NCI-H2081 (cell line): Measurements from ENCODE around the gene CH25H.
"Not testable (repeated sequence)": the region's sequence is repeated elsewhere in the genome, so short reads cannot be mapped to it uniquely, and the experiment has no call there.

Experiments used
- DNase-seq, 2 experiments: peaks; one replicate each; lab custom pipeline; 2025; lab: John Stamatoyannopoulos, UW

The CH25H gene, protein sequence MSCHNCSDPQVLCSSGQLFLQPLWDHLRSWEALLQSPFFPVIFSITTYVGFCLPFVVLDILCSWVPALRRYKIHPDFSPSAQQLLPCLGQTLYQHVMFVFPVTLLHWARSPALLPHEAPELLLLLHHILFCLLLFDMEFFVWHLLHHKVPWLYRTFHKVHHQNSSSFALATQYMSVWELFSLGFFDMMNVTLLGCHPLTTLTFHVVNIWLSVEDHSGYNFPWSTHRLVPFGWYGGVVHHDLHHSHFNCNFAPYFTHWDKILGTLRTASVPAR

DNA sequence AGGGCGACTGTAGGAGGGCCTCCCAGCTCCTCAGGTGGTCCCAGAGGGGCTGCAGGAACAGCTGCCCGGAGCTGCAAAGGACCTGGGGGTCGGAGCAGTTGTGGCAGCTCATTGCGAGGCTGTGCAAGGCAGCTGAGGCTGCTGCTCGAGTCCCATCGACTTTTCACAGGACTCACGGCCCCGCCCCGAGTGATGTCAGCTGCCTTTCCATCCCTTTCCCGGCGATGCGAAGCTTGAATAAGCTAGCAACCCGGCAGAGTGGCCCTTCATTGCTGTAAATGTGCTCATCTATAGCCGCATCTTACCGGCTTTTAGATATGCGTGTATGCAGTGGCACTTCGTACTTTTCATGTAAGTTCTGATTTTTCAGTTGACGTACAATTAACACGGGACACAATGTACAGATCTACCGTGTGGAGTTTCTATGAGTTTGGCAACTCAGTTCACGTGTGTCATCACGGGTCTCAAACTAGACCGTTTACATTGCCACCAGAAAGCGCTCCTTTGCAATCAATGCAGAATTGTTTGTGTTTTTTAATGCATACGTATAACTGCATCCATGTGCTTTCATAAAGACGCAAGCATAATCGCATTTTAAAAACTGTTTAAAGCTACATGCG is at the start of gene CH25H:
Gene CH25H (minus strand): TSS at position 137 of the 620 bp plus-strand sequence. CDS start 25 bp downstream, at position 112.
- DNase-seq = no peak

DNA sequence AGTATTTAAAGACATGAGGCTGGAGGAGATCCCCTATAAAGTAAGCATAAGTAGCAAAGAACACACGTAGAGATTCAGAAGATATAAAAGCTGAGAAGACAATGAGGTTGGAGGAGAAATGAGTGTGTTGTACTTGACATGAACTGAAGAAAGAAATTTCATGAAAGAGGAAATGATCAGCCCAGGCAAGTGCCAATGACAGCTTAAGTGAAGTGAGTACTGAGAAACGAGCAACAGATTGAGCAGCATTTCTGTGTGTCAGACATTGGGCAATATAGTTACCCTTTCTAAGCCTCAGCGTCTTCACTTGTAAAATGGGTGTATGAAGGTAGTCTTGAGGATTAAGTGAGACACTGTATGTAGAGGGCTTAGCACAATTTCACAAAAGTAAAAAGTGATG is 49.2 kb upstream of the CH25H start:
- no peak for DNase-seq

DNA sequence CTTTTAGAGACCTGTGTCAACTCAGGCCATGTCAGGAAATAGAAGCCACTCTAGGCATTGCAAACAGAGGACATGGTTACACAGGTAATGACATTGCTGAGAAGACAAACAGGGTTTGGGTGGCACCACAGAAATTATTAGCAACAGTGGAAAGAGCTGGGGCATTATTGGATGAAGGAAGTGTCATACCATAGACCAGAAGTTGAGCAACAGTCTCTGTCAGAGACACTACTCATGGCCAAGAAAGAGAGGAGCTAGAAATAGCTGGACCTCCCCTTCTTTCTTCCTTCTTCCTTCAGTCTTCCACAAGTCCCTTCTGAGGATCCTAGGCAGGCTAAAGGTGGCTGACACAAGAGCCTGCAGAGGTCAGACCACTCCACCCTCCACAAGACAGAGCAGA is 48.7 kb upstream of the CH25H start:
- DNase-seq = no peak

DNA sequence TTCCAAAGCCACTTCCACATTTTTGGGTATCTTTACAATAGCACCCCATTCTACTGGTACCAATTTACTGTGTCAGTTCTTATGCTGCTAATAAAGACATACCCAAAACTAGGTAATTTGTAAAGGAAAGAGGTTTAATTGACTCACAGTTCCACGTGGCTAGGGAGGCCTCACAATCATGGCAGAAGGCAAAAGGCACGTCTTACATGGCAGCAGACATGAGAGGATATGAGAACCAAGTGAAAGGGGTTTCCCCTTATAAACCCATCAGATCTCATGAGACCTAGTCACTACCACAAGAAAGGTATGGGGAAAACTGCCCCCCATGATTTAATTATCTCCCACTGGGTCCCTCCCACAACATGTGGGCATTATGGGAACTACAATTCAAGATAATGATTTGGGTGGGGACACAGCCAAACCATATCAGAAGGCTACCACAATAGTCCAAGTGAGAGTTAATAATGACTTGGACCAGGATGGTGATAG is 48.0 kb upstream of the CH25H start:
- DNase-seq = not testable (repeated sequence)

DNA sequence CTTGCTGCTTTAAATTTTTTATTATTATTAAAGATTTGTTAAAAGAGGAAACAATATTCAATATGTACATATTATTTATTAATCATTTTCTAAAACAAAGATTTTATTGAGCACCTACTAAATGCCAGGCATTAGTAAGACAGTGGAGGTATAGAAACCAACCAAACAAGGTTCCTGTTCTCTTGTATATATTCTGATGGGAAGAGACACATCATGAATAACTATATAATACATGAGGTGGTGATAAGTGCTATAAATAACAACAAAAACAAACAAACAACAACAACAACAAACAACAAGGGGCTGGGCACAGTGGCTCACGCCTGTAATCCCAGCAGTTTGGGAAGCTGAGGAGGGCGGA is 45.1 kb upstream of the CH25H start:
- DNase-seq = no peak

DNA sequence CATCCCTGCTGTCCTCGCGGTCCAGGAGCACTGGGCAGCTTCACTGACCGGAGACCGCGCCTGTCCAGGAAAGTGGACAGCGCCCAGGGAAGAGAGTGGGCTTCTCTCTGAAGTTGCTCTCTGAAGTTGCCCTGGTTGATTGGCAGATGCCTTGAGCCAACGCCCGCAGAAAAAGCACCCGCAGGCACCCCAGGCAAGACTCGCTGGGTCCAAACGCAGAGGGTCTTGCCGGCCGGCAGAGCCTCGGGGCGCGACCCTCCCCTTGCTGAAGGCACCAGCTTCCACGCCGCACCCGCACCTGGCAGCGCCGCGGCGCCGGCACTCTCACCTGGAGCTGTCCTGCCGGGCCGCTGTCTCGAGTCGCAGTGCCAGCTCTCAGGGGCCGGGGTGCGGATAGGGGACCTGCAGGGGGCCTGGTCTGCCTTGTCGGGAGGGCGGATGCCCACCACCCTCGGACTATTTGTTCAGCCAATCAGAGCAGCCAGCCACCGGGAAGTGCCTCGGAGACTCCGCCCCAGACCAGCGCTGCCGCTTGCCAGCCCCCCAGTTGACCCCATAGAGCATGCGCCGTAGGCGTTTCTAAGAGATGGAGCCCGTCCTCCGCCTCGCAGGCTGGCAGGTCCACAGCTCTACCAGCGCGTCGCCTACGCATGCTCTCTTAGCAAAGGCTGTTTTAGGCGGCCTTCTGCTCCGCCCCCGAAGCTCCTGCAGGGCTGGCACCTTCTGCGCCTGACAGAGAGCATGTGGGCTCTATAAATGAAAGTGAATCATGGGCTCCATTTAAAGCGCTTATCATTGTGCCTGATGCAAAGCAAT is 44.5 kb upstream of the CH25H start, which contains the start of gene LIPA:
Gene LIPA (minus strand): TSS at position 367 of the 816 bp plus-strand sequence. CDS start 4,127 bp downstream, outside the sequence.
- peak; percentile 94 to 96 for DNase-seq

DNA sequence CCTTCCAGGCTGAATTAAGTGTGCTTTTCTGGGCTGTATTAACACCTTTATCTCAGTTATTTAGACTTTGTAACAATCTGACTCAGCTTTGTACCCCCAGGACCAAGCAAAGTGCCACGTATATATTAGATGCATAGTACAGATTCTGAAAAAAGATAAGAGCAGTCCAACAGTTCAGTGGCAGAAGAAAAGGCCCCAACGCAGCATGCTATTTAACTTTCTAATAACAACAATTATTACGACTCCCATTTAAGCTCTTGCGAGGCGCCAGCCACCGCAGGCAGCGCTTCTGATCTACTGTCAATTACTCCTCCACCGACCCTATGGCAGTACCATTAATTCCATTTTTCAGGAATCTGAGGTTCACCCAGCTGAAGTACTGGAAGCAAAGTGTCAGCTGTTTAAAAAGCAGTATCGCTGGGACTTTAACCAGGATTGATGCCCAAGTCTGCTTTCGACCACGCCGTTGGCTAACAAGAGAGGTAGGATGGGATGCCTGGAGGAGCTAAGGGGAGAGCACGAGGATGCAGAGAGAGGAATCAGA is 43.8 kb upstream of the CH25H start:
- DNase-seq = peak in 1 of 2 experiments; percentile 13

DNA sequence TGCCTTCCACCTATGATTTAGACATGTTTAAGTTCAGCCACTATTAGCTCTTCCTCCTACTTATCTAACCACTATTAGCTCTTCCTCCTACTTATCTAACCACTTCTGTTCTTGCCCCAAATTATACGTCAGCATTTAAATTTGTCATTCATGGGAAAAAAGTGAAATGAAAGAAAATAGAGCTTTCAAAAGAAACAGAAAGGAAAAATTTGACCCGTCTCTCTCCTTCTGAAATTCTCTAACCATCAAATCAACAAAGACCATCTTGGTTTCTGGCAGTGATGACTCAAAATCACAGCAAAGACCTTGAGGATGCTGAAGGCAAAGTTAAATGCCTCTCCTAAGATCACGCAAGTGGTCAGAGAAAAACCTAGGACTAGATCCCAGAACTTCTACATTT is 41.9 kb upstream of the CH25H start:
- no peak for DNase-seq

DNA sequence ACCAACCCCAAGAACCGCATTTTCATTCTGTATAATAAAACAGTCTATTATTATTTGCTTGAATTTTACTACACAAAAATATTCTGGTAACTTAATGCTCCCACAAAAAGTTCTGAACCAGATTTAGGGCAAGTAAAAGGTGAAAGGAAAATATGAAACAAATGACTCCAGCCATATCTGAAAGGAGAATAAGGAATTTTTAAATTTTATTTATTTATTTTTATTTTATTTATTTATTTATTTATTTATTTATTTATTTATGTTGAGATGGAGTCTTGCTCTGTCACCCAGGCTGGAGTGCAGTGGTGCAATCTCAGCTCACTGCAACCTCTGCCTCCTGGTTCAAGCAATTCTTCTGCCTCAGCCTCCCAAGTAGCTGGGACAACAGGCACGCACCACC is 40.5 kb upstream of the CH25H start:
- not testable (repeated sequence) for DNase-seq

DNA sequence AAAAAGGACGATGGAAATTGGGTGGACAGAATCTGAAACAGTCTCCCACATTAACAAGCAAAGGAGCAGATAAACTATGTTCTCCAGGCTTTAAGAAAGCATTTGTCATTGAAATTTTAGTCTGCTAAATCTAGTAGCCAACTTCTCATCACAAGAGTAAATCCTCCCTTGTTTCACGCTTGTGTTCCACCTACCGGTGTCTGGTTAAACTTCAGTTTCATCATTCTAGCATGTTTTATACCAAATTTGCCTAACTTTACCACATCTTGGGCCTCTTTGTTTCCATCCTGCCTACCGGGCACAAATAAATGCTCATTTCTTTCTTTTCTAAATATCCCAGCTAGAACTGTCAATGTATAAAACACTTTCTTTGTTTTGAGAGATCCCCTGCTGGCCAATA is 38.7 kb upstream of the CH25H start:
- no peak for DNase-seq

DNA sequence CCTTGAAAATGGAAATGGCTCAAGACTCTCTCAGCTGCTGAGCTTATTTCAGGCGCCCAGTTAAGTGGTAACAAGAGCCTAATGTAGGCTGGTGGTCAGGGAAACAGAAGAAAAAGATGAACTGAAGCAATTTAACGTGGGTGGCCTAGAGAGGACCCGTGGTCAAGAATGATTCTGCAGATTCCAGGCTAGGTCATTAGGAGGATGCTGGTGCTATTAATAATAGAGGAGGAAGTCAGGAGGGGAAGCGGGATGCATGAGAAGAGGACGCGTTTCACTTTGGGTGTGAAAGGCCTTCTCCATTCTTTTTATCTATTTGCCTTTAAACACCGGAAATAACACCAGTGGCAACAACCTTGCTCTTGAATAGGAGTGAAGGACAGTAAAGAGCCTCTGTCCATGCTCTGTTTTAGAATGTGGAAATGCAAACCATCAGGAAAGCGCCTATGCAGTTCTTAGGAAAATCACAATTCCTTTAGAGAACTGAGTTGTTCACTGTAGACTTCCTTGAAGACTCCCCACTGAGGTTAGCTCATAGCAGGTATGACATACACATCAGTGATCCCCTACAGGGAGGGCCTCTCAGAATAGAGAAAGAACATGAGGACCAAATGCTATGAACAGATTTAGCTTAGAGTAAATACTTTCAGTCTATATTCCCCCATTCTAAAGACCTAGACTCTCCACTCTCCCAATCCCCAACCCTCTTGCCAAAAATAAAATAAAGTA is 35.9 kb upstream of the CH25H start:
- no peak for DNase-seq

DNA sequence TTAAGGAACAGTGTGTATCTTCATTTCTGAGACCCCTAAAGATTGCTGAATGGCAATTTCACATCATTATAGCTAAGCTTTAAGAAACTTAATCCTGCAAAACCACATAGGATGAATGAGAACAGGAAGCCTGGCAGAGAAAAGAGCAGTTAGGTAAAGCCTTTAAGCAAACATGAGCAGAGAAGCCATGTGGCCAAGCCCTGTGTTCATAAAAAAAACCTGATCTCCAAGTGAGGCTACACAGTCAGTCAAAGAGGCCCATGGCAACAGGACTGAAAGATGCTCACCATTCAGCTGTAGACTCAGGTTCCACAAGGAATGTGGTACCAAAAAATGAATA is 35.2 kb upstream of the CH25H start:
- DNase-seq = peak in 1 of 2 experiments; percentile 11

DNA sequence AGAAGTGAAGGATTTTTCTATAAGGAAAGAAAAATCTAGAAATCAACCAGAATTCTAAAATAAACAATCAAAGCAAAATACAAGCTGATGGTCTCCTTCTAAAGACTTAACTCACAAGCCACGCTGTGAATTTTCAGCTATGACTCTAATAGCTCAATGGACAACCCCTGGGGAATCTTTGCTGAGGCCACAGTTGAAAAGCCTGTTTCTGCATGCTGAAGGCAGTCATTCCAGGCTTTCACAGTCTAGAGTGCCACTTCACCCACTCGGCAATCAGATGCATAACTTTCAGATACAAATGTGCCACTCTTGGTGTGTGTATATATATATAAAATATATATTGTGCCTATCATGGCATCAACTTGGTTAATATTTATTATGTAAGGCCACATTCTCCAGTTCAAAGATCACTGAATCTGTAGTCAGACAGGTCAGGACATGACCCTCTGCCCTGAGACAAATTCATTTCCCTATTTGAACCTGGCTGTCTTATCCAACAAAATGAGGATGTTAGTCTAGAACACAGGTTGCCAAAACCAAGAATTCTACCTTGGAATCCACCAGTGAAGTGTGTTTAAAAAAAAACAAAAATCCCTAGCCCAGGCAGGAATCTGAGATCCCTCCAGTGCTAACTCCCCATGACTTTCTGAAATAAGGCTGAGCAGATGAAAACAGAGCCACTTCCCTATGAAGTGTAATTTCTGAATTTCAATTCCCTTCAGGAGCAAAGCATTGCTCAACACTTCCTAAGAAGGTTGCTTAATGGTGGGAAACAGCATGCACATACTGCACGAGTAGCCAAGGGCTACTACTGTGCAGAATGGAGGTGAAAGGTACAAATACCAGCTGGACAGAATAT is 34.6 kb upstream of the CH25H start:
- no peak for DNase-seq

DNA sequence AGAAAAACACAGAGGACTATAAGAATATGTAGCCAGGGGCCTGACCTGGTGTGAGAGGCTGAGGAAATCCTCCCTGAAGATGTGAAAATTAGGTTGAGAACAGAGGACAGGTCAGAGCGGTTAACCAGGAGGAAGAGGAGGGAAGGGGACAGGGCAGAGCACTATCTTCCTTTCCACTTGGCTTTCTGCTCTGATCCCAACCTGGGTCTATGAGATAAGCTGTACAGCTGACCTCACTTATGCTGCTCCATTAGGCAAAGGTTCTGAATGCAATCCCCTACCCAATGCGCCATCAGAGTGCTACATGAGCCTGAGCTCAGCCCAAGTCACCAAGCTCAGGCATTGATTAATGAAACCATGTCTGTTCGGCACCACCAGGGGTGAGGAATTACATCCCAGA is 33.9 kb upstream of the CH25H start:
- no peak for DNase-seq

DNA sequence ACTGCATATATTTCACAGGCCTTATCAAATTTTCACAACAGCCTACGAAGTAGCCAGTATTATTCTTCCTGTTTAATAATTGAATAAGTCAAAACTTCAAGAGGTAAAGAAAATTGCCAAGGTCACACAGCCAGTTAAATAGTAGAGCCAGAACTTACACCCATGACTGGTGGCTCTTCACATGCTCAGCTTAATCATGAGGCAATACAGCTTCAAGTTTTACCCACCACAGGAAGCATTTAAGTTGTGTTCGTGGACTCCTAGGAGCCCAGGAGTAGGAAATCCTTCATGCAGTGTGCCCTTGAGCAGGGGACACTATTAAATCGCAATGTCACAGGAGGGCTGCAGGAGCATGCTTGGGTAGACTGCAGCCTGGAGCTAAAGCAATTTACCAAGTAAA is 33.4 kb upstream of the CH25H start:
- no peak for DNase-seq

DNA sequence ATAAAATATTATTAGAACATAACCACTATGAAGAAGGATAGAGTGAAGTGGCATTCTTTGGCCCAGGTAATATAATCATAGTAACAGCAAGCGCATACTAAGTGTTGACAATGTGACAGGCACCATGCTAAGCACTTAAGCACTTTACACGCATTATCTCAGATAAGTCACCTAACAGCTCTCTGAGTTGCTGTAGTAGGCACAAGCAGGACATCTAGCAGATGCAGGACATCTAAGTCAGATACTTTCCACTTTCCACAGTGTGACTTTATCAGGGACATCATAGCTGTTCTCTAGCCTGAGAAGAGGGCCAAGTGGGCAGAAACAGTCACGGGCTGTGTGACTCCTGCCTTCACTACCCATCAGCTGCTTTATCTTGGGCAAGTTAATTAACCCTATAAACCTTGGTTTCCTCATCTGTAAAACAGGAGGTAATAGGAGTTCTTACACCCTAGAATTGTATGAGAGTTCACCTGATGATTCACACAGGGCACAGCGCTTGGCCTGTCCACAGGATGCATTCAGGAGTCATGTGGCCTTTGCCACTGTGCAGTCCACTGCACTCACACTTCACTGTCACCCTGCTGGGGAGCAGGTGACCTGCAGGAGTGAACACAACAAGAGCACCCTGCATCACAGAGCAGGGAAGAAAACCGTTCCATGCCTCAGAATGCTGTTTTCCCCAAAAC is 32.0 kb upstream of the CH25H start:
- DNase-seq = no peak

DNA sequence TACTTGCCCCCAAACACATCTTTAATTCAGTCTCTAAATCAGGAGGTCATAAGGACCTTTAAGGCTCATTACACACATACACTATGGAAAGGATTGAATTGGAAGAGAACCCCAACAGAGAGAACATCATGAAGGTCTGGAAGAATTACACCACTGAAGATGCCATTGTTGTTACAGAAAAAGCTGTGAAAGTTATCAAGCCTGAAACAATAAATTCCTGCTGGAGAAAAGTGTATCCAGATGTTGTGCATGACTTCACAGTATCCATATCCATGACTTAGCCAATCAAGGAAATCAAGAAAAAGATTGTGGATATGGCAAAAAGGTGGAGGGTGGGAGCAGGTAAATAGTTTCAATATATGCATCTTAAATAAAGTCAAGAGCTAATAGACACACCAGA is 30.7 kb upstream of the CH25H start:
- DNase-seq = no peak

DNA sequence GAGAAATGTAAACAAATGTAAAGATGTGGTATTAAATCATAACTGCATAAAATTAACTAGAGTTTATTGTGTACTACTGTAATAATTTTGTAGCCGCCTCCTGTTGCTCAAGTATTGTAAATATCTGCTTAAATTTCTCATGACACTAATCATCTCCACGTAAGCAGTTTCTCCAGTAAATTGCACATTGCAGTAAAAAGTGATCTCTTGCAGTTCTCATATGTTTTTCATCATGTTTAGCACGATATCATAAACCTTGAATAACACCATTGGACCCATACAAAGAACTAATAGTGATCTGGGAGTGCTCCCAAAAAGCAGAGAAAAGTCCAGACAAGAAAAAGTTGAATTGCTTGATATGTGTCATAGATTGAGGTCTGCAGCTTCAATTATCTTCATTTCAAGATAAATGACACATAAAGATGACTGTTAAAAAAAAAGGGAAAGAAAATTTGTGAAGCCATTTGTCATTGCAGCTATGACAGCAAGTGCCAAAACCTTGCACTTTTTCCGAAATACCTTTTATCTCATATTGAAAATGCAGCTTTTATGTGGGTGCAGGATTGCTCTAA is 29.2 kb upstream of the CH25H start:
- no peak for DNase-seq

DNA sequence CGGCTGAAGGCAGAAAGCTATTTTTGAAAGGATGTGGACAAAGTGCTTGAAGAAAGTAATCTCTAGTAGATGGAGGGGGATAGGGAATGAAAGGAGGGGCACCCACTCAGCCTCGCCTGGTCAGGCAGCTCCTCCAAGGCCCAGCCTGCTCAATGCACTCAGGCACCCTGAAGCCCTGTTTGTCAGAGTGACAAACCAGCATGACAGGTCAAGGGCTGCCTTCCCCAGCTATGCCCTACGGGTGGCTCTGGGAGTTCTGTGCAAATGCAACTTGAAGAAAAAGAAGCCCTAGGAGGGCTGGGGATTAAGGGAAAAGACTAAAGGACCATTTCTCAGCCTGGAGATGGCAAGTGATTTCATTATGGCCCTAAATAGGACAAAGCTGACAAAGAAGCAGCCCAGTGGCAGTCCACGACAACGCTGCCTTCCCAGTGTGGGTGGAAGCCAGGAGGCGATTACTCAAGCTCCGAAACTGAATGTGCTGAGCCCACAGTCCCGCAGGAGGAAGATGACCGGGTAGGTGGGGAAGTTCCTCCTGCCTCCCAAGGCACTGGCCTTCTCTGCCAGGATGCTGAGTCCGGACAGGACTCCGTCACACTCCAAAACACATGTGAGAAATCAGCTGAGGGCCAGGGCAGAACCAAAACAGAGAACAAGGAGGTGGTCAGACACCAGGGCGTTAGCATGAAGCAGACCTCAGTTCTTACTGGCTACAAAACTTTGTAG is 28.1 kb upstream of the CH25H start:
- no peak for DNase-seq
